CD4-positive, alpha-beta T cell treated with Interleukin-21 for 1 hour (primary cell): ENCODE measurements around the gene HDAC9.

Source experiments
- DNase-seq: peaks from one replicate; pipeline ENCODE4 v3.0.0-alpha.2; 2020

HDAC9 gene

GRCh38 chr7:18607025-18607424 is 111.5 kb downstream of the HDAC9 start:
- DNase-seq = no peak

- no peak for DNase-seq
Observed at GRCh38 chr7:18610331-18610948, 114.9 kb downstream of the HDAC9 start.

- no peak for DNase-seq
Observed at GRCh38 chr7:18614841-18615240, 119.3 kb downstream of the HDAC9 start.

GRCh38 chr7:18619311-18619710 is 123.8 kb downstream of the HDAC9 start:
- no peak for DNase-seq

- DNase-seq = no peak
Observed at GRCh38 chr7:18623389-18623788, 127.8 kb downstream of the HDAC9 start.

GRCh38 chr7:18624459-18624858 is 128.9 kb downstream of the HDAC9 start:
- no peak for DNase-seq

GRCh38 chr7:18626086-18626485 is 130.5 kb downstream of the HDAC9 start:
- DNase-seq = no peak

GRCh38 chr7:18626717-18627116 is 131.2 kb downstream of the HDAC9 start:
- DNase-seq = no peak

GRCh38 chr7:18637516-18637915 is 142.0 kb downstream of the HDAC9 start:
- DNase-seq = no peak

GRCh38 chr7:18638594-18639452 is 143.3 kb downstream of the HDAC9 start:
- peak; percentile 31 for DNase-seq

- no peak for DNase-seq
Observed at GRCh38 chr7:18639711-18640110, 144.2 kb downstream of the HDAC9 start.

GRCh38 chr7:18644981-18645380 is 149.4 kb downstream of the HDAC9 start:
- DNase-seq = no peak

GRCh38 chr7:18647582-18647981 is 152.0 kb downstream of the HDAC9 start:
- no peak for DNase-seq

GRCh38 chr7:18648849-18649758 is 153.6 kb downstream of the HDAC9 start:
- peak; percentile 28 for DNase-seq

- DNase-seq = no peak
Observed at GRCh38 chr7:18653381-18654155, 158.0 kb downstream of the HDAC9 start.

GRCh38 chr7:18654709-18655108 is 159.2 kb downstream of the HDAC9 start:
- no peak for DNase-seq

- DNase-seq = no peak
Observed at GRCh38 chr7:18655506-18655905, 160.0 kb downstream of the HDAC9 start.

GRCh38 chr7:18655912-18656311 is 160.4 kb downstream of the HDAC9 start:
- DNase-seq = no peak

GRCh38 chr7:18656362-18656761 is 160.8 kb downstream of the HDAC9 start:
- no peak for DNase-seq

- no peak for DNase-seq
Observed at GRCh38 chr7:18659746-18660145, 164.2 kb downstream of the HDAC9 start.

GRCh38 chr7:18663321-18663720 is 167.8 kb downstream of the HDAC9 start:
- no peak for DNase-seq

- peak; percentile 57 for DNase-seq
Observed at GRCh38 chr7:18666107-18666728, 170.7 kb downstream of the HDAC9 start.
